HG03060 (cell line): ENCODE data around the gene SLC22A3.
A peak's percentile ranks its signal among the peaks of the same experiment; 100 is the strongest.
"Not testable (repeated sequence)": the region's sequence is repeated elsewhere in the genome, so short reads cannot be mapped to it uniquely, and the experiment has no call there.

Source experiments
- ATAC-seq: cut with Tn5 transposase; IDR thresholded peaks from one replicate; pipeline ENCODE4 v1.9.1; 2021; ENCODE audit warnings: low read depth, moderate number of reproducible peaks; ENCODE audit not compliant: unreplicated experiment

Gene SLC22A3

GRCh38 chr6:160431791-160432404 is 83.7 kb downstream of the SLC22A3 start:
- no peak for ATAC-seq

- ATAC-seq, result no peak
Observed at GRCh38 chr6:160435935-160436334, 87.8 kb downstream of the SLC22A3 start.

GRCh38 chr6:160437154-160437553 is 89.0 kb downstream of the SLC22A3 start:
- no peak for ATAC-seq

- ATAC-seq, result no peak
Observed at GRCh38 chr6:160437775-160438174, 89.6 kb downstream of the SLC22A3 start.

- ATAC-seq, result no peak
Observed at GRCh38 chr6:160438481-160438880, 90.3 kb downstream of the SLC22A3 start.

GRCh38 chr6:160439751-160440150 is 91.6 kb downstream of the SLC22A3 start:
- ATAC-seq, result no peak

GRCh38 chr6:160442151-160442550 is 94.0 kb downstream of the SLC22A3 start:
- no peak for ATAC-seq

GRCh38 chr6:160445130-160445529 is 97.0 kb downstream of the SLC22A3 start:
- ATAC-seq, result no peak

GRCh38 chr6:160447350-160447749 is 99.2 kb downstream of the SLC22A3 start:
- ATAC-seq, result no peak

- ATAC-seq, result not testable (repeated sequence)
Observed at GRCh38 chr6:160449787-160450186, 101.6 kb downstream of the SLC22A3 start.

GRCh38 chr6:160450849-160451248 is 102.7 kb downstream of the SLC22A3 start:
- no peak for ATAC-seq

GRCh38 chr6:160454303-160454702 is 106.1 kb downstream of the SLC22A3 start:
- no peak for ATAC-seq

- no peak for ATAC-seq
Observed at GRCh38 chr6:160455081-160455480, 106.9 kb downstream of the SLC22A3 start.

- ATAC-seq, result no peak
Observed at GRCh38 chr6:160455541-160456213, 107.5 kb downstream of the SLC22A3 start.

- no peak for ATAC-seq
Observed at GRCh38 chr6:160456214-160456546, 108.0 kb downstream of the SLC22A3 start.

GRCh38 chr6:160457823-160458222 is 109.6 kb downstream of the SLC22A3 start:
- no peak for ATAC-seq

- no peak for ATAC-seq
Observed at GRCh38 chr6:160461641-160462040, 113.5 kb downstream of the SLC22A3 start.

- peak; percentile 12 for ATAC-seq
Observed at GRCh38 chr6:160462116-160462515, 113.9 kb downstream of the SLC22A3 start.

- ATAC-seq, result peak; percentile 98
Observed at GRCh38 chr6:160462551-160463109, 114.5 kb downstream of the SLC22A3 start.

- no peak for ATAC-seq
Observed at GRCh38 chr6:160464744-160465143, 116.6 kb downstream of the SLC22A3 start.

- not testable (repeated sequence) for ATAC-seq
Observed at GRCh38 chr6:160467261-160467871, 119.2 kb downstream of the SLC22A3 start.

GRCh38 chr6:160469153-160469552 is 121.0 kb downstream of the SLC22A3 start:
- no peak for ATAC-seq
